Stimulated activated memory B cell treated with anti-CD40 and anti-IgM and Interleukin-4, amounts not matched to agents 10 μg/mL and 1 μg/mL and 100 μg/mL, for 72 hours (primary cell): ENCODE results near the gene COPS3.
"Not testable (repeated sequence)": the region's sequence is repeated elsewhere in the genome, so short reads cannot be mapped to it uniquely, and the experiment has no call there.

Experiments
- ATAC-seq: fragments of 150-1000 bp; cut with Tn5 transposase; 2 replicates; pipeline ENCODE4 v1.10.0; 2021
- H3K27ac Mint-ChIP-seq: one replicate; pipeline ENCODE4 v1.8.0; 2022; ENCODE audit warnings: mild to moderate bottlenecking, mixed read lengths
- H3K27me3 Mint-ChIP-seq: one replicate; pipeline ENCODE4 v1.8.0; 2022; ENCODE audit warnings: mixed read lengths
- H3K36me3 Mint-ChIP-seq: one replicate; pipeline ENCODE4 v1.8.0; 2022; ENCODE audit warnings: mixed read lengths
- H3K4me1 Mint-ChIP-seq: one replicate; pipeline ENCODE4 v1.8.0; 2022; ENCODE audit warnings: mixed read lengths
- H3K4me3 Mint-ChIP-seq: one replicate; pipeline ENCODE4 v1.8.0; 2022; ENCODE audit warnings: mild to moderate bottlenecking, moderate library complexity, mixed read lengths
- H3K9me3 Mint-ChIP-seq: one replicate; pipeline ENCODE4 v1.8.0; 2022; ENCODE audit warnings: mixed read lengths

Gene COPS3

DNA sequence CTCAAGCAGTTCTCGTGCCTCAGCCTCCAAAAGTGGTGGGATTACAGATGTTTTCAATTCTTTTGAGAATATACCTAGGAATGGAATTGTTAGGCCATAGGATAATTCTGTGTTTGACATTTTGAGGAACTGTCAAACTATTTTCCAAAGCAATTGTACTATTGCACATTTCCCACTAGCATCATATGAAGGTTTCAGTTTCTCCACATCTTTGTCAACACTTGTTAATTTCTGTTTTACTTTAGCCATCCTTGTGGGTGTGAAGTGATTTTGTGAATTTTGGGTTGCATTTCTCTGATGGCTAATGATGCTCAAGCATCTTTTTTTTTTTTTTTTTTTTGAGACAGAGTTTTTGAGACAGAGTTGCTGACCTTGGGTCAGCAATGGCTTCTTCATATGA is 28.3 kb upstream of the COPS3 start:
- Mint-ChIP-seq H3K9me3 (no peaks in the 10 kb centered on the region), H3K4me3 (no peak overlapping the region), H3K4me1 (peaks cover 20% of the 10 kb centered on the region), H3K36me3 (no peaks in the 10 kb centered on the region), H3K27ac (no peak overlapping the region), H3K27me3 (no peaks in the 10 kb centered on the region)
- ATAC-seq, result no peak

DNA sequence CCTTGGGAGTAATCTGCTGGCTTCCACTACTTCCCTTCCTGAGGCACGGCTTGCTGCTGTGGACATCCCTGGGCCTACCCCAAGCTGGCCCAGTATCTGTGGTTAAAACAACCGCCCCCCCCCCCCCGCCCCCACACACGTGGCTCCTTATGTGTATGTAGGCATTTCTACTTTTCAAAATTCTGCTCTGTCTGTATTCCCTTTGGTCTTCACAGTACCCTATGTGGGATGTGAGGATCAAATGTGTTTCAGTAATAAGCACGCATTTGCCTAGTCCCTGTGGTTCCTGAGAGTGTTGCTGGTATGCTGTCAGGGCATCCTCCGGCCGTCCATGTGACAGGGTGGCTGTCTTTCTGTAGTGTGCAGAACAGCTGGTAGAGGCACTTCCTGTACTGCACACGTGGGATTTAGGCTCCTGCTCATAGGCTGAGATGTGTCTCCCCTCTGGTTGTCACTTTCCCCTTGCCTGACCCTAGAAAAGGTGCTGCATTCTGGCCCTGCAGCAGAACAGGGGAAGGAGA is 24.3 kb upstream of the COPS3 start:
- Mint-ChIP-seq H3K27me3 (no peaks in the 10 kb centered on the region), H3K4me3 (peak overlapping the region; percentile 35), H3K27ac (no peak overlapping the region), H3K9me3 (no peaks in the 10 kb centered on the region), H3K4me1 (peaks cover 33% of the 10 kb centered on the region), H3K36me3 (no peaks in the 10 kb centered on the region)
- peak; percentile 87 for ATAC-seq

DNA sequence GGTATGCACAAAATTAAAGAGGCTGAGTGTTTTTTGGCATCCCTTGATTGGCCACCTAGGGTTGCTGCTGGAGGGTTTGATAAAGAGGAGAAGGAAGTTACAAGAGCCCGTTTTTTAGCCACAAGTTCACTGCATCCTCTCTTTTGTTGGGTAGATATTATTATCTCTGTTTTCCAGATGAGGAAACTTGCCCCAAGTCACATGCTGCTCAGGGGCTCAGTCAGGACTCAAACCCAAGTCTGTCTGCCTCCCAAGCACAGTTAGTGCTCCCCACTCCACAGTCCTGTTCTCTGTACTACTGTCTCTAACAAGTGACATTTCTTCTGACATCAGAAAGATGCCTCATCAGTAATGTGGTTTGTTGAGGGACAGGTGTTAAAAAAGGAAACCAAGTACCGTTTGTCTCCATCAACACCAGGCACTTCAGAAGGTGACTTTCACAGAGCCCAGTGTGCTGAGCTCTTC is 23.5 kb upstream of the COPS3 start:
- peak overlapping the region; percentile 91 for H3K4me3 Mint-ChIP-seq
- no peak overlapping the region for H3K27ac Mint-ChIP-seq
- no peaks in the 10 kb centered on the region for H3K36me3 Mint-ChIP-seq
- no peak for ATAC-seq
- H3K27me3 Mint-ChIP-seq, result no peaks in the 10 kb centered on the region
- peaks cover 34% of the 10 kb centered on the region for H3K4me1 Mint-ChIP-seq
- H3K9me3 Mint-ChIP-seq, result no peaks in the 10 kb centered on the region

DNA sequence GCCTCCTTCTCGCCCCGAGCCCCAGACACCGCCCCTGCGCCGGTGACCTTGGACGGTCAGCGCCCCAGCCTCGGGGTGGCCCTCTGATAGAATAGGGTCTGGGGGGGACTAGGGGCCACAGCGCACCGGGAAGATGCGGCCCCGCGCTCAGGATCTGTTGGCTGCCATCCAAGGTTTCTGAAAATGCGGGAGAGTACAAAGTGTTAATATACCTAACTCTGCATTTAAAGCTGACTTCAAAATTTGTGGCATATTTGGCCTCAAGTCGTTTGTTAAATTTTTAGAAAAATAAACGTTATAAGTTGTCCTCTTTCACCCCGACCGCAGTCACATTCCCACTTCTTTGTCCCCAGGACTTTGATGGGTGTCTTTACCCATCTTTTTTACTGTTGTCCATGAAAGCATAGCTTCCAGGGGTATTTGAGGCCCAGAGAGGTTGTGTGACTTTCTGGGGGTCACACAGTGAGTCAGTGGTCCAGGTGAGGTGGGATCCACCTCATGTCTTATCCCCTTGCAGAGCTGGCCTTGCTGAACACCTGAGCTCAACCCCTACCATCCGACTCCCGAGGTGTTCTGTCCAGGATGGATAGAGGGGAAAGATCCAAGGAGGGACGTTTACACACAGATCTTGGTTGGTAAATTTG is 22.9 kb upstream of the COPS3 start:
- peaks cover 34% of the 10 kb centered on the region for H3K4me1 Mint-ChIP-seq
- no peaks in the 10 kb centered on the region for H3K36me3 Mint-ChIP-seq
- peak overlapping the region; percentile 91 for H3K4me3 Mint-ChIP-seq
- ATAC-seq, result no peak
- H3K9me3 Mint-ChIP-seq, result no peaks in the 10 kb centered on the region
- no peaks in the 10 kb centered on the region for H3K27me3 Mint-ChIP-seq
- H3K27ac Mint-ChIP-seq, result no peak overlapping the region

DNA sequence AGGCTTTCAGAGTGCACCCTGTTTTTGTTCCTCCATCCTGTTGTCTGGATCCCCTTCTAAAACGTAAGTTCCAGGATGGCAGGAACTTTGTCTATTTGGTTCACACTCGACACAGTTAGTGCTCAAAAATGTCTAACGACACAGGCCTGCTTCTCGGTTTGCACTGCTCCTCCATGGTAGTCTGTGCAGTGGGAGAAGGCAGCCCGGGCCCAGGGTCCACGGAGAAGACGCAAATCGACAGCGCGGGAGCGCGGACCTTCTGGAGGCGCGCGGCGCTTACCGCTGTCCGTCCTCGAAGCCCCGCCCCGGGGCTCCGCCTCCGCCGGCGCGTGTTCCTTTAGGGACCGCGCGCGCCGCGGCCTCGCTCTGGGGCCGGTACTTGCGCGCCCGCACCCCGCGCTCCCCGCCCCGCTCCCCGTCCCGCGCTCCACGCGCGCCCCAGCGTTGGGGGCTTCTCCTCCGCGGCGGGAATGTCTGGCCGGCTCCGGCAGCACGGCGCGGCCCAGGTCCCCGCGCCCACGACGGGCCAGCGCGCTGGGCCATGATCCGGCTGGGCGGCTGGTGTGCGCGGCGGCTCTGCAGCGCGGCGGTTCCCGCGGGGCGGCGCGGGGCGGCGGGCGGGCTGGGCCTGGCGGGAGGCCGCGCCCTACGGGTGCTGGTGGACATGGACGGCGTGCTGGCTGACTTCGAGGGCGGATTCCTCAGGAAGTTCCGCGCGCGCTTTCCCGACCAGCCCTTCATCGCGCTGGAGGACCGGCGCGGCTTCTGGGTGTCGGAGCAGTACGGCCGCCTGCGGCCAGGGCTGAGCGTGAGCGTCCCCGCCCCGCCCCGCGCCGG is 22.2 kb upstream of the COPS3 start, which contains the start of gene NT5M:
Gene NT5M, plus strand, starts transcription at position 364 of the 837 bp plus-strand sequence. Its CDS starts 178 bp downstream, at position 542.
- Mint-ChIP-seq H3K4me3 (peak within 1 kb of the TSS; percentile 91), H3K9me3 (no peaks in the 10 kb centered on the region), H3K27me3 (peaks cover 4% of the 10 kb centered on the region), H3K4me1 (peaks cover 39% of the 10 kb centered on the region), H3K27ac (peak within 1 kb of the TSS; percentile 74), H3K36me3 (no peaks in the 10 kb centered on the region)
- ATAC-seq, result peak; percentile 88

DNA sequence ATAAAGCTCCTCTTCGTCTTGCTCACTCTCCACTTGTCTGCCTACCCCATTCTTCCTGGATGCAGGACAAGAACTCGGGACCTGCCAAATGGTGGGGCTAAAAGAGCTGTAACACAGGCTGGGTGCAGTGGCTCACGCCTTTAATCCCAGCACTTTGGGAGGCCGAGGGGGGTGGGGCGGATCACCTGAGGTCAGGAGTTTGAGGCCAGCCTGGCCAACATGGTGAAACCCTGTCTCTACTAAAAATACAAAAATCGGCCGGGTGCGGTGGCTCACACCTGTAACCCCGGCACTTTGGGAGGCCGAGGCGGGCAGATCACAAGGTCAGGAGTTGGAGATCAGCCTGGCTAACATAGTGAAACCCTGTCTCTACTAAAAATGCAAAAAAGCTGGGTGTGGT is 20.6 kb upstream of the COPS3 start:
- H3K9me3 Mint-ChIP-seq, H3K36me3 Mint-ChIP-seq, H3K27ac Mint-ChIP-seq, H3K4me3 Mint-ChIP-seq, ATAC-seq, H3K27me3 Mint-ChIP-seq: not testable (repeated sequence)
- H3K4me1 Mint-ChIP-seq, result peaks cover 51% of the 10 kb centered on the region

DNA sequence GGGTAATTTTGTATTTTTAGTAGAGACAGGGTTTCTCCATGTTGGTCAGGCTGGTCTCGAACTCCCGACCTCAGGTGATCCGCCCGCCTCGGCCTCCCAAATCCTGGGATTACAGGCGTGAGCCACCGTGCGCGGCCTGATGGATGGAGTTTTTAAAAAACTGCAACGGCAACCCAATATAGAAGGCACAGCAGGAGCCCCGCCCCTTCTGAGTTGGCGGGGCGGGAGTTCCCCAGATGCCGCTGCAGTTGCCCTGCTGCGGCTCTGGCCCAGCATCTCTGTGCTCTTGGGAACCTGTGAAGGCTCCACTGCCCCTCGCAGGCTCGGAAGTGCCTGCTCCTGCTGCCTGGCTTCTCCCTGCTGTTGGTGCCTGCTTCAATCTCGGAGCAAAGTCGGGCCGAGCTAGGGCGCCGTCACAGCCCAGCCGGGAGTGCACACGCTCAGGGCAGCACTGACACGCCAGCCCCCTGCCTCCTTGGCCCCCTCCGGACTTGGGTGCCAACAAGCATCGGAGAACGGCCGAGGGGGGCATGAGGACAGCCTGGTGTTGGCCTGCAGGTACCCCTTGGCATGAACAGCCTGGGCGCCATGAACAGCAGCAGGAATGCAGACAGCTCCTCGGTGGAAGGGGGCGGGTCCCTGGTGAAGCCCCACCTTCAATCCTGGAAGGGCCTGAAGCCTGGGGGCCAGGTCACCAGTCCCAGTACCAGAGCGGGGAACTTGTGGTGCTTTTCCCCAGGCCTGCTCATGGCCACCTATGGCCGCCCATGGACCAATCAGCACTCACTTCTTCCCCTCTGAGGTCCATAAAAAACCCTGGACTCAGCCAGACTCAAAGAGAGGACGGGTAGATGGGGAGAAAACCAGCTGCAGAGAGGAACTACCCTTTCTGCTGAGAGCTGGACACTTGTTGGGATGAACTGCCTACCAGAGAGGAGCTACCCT is 19.9 kb upstream of the COPS3 start:
- peaks cover 53% of the 10 kb centered on the region for H3K4me1 Mint-ChIP-seq
- peak; percentile 77 for ATAC-seq
- H3K36me3 Mint-ChIP-seq, result no peaks in the 10 kb centered on the region
- no peak overlapping the region for H3K27ac Mint-ChIP-seq
- H3K27me3 Mint-ChIP-seq, result peaks cover 6% of the 10 kb centered on the region
- peak overlapping the region; percentile 72 for H3K4me3 Mint-ChIP-seq
- H3K9me3 Mint-ChIP-seq, result no peaks in the 10 kb centered on the region

DNA sequence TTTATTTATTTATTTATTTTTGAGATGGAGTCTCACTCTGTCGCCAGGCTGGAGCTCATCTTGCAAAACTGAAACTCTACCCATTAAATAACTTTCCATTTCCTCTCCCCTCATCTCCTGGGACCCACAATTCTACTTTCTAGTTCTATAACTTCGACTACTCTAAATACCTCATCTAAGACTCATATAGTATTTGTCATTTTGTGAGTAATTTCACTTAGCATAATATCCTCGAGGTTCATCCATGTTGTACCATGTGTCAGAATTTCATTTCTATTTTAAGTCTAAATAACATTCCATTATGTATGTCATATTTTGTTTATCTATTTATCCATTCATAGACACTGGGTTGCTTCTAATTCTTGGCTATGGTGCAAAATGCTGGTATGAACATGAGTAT is 17.1 kb upstream of the COPS3 start:
- Mint-ChIP-seq H3K9me3 (no peaks in the 10 kb centered on the region), H3K27ac (no peak overlapping the region)
- ATAC-seq, result no peak

DNA sequence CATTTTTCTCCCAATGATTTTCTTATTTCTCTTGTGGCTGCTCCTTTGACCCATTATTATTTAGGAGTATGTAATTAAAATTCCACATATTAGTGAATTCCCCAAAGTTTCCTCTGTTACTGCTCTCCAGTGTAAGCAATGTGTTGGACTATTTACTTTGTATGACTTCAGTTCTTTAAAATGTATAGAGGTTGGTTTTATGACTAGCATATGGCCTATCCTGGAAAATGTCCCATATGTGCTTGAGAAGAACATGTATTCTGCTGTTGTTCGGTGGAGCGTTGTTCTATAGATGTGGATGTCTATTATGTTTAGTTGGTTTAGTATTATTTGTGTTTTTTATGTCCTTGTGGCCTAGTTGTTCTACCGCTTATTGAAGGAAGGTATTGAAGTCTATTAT is 16.2 kb upstream of the COPS3 start:
- Mint-ChIP-seq H3K4me1 (peaks cover 27% of the 10 kb centered on the region), H3K27ac (no peak overlapping the region), H3K9me3 (no peaks in the 10 kb centered on the region), H3K36me3 (no peaks in the 10 kb centered on the region), H3K4me3 (no peak overlapping the region), H3K27me3 (peaks cover 6% of the 10 kb centered on the region)
- no peak for ATAC-seq

More for the DNA sequence above, 17.1 kb upstream of the COPS3 start:
- H3K27me3 Mint-ChIP-seq, result peaks cover 6% of the 10 kb centered on the region
- peaks cover 33% of the 10 kb centered on the region for H3K4me1 Mint-ChIP-seq
- no peak overlapping the region for H3K4me3 Mint-ChIP-seq
- H3K36me3 Mint-ChIP-seq, result no peaks in the 10 kb centered on the region

DNA sequence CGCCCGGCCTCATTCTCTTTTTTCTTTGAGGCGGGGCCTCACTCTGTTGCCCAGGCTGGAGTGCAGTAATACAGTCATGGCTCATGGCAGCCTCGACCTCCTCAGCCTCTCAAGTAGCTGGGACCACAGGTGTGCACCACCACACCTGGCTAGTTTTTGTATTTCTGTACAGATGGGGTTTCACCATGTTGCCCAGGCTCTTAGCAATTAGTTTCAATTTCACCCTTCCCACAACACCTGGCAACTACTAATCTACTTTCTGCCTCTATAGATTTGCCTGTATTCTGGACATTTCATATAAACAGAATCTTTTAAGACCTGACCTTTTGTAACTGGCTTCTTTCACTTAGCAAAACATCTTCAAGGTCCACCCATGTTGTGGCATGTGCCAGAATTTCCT is 14.1 kb upstream of the COPS3 start:
- ATAC-seq, result no peak
- Mint-ChIP-seq H3K27ac (no peak overlapping the region), H3K36me3 (no peaks in the 10 kb centered on the region), H3K4me1 (peaks cover 19% of the 10 kb centered on the region), H3K27me3 (peaks cover 6% of the 10 kb centered on the region), H3K4me3 (no peak overlapping the region), H3K9me3 (no peaks in the 10 kb centered on the region)

DNA sequence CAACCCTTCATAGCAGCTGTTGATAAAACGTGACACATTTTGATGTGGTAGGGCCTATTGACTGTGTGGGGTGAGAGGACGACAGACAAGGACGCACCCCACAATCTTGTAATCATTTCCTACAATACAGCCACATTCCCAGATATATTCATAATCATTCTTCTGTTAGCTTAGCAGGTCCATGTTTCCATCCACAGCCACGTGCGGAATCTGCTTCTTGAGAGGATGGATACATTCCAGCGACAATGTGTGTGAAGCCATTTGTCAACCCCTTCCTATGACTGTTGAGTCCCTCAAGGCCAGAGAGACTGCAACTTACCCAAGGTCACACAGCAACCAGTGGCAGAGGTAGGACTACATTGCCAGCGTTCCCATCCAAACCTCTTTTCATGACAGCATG is 8.7 kb upstream of the COPS3 start:
- Mint-ChIP-seq H3K4me3 (no peak overlapping the region), H3K4me1 (no peaks in the 10 kb centered on the region), H3K27ac (no peak overlapping the region), H3K9me3 (no peaks in the 10 kb centered on the region), H3K27me3 (no peaks in the 10 kb centered on the region), H3K36me3 (no peaks in the 10 kb centered on the region)
- ATAC-seq, result no peak

DNA sequence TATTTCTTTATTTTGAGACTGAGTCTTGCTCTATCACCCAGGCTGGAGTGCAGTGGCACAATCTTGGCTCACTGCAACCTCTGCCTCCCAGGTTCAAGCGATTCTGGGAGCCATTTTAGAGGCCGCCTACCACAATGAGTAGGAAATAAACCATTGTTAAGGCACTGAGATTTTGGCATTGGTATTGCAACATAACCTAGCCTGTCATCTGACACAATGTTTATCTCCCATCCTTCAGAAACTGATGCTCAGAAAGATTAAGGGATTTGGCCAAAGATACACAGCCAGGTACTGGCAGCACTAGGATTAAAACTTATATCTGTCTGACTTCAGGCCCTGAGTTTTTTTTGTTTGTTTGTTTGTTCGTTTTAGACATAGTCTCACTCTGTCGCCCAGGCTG is 8.0 kb upstream of the COPS3 start:
- ATAC-seq, result no peak
- Mint-ChIP-seq H3K36me3 (no peaks in the 10 kb centered on the region), H3K27me3 (no peaks in the 10 kb centered on the region), H3K27ac (no peak overlapping the region), H3K9me3 (no peaks in the 10 kb centered on the region), H3K4me3 (no peak overlapping the region), H3K4me1 (no peaks in the 10 kb centered on the region)

DNA sequence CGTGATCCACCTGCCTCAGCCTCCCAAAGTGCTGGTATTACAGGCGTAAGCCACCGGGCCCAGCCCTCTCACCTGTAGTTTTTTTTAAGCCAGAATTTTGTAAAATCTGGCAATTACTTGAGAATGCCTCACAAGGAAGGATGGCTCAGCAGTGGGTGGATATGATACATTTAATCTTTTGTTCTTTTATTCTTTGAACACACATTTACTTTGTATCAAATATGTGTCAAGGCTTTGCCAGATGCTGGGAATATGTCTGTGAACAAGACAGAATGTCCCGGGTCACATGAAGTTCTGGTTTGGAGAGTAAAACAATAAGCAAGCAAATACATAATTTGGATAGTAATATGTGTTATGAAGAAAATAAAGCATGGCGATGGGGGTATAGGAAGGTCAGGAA is 4.9 kb upstream of the COPS3 start:
- Mint-ChIP-seq H3K4me3 (no peak overlapping the region), H3K27me3 (no peaks in the 10 kb centered on the region), H3K9me3 (no peaks in the 10 kb centered on the region), H3K27ac (no peak overlapping the region), H3K4me1 (peaks cover 13% of the 10 kb centered on the region), H3K36me3 (no peaks in the 10 kb centered on the region)
- ATAC-seq, result no peak

DNA sequence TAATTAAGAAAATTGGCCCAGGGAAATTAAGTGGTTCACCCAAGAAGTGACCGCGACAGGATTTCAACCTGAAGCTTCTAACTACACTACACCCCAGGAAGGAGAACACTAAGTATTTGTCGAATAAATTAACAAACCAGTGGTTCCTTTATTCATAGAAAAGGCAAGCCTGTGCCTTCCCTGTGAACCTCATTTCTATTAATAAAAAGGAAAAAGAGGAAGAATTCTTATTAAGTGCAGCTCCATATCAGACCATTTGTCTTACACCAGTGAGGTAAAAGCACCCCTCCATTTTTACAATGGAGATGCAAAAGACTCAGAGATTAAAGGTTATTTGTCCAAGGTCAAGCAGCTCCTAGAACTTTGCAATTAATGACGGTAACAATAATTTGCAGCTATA is 1.7 kb downstream of the COPS3 start:
- no peak overlapping the region for H3K27ac Mint-ChIP-seq
- no peaks in the 10 kb centered on the region for H3K27me3 Mint-ChIP-seq
- H3K36me3 Mint-ChIP-seq, result peaks cover 12% of the 10 kb centered on the region
- H3K4me3 Mint-ChIP-seq, result peak overlapping the region; percentile 89
- no peaks in the 10 kb centered on the region for H3K9me3 Mint-ChIP-seq
- peaks cover 29% of the 10 kb centered on the region for H3K4me1 Mint-ChIP-seq
- no peak for ATAC-seq

DNA sequence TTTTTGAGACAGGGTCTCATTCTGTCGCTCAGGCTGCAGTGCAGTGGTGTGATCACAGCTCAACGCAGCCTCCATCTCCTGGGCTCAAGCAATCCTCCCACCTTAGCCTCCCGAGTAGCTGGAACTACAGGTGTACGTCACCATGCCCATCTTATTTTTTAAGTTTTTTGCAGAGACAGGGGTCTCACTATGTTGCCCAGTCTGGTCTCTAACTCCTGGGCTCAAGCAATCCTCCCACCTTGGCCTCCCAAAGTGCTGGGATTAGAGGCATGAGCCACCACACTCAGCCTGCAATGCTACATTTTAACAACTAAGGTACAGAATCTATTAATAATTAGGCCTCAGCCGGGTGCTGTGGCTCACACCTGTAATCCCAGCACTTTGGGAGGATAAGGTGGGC is 3.6 kb downstream of the COPS3 start:
- not testable (repeated sequence) for H3K9me3 Mint-ChIP-seq, H3K27me3 Mint-ChIP-seq, H3K4me3 Mint-ChIP-seq, ATAC-seq
- H3K4me1 Mint-ChIP-seq, result peaks cover 27% of the 10 kb centered on the region
- peaks cover 20% of the 10 kb centered on the region for H3K36me3 Mint-ChIP-seq
- peak overlapping the region; percentile 4 for H3K27ac Mint-ChIP-seq
